Tibial nerve (tissue), 4 donors: ENCODE data around the gene ZNF318. TPM values are rescaled to one million over a fixed set of nuclear protein-coding genes. Genes with fewer than 3 reads are reported as not detected.
A peak's percentile ranks its signal among the peaks of the same experiment; 100 is the strongest.

ENCODE experiments used
- DNase-seq, 2 donors: peaks; one replicate each; pipeline ENCODE4 v3.0.0-alpha.2; 2019; ENCODE audit warnings: low spot score in 2 of 2
- H3K27ac ChIP-seq, 4 donors: fragments of 200-600 bp; sonication (generic) in 3 of 4; one replicate each; pipeline ENCODE4 v1.5.1; 2017 to 2019; ENCODE audit warnings: mild to moderate bottlenecking in 1 of 4
- H3K27me3 ChIP-seq, 2 donors: fragments of 200-600 bp; sonication (generic) in 1 of 2; one replicate each; pipeline versions ENCODE4 v1.5.1 to v1.6.0; 2017 to 2019
- H3K36me3 ChIP-seq, 3 donors: fragments of 200-600 bp; sonication (generic); one replicate each; pipeline ENCODE4 v1.5.1; 2018 to 2019
- H3K4me1 ChIP-seq, 4 donors: fragments of 200-600 bp; sonication (generic) in 3 of 4; one replicate each; pipeline ENCODE4 v1.5.1; 2017 to 2019
- H3K4me3 ChIP-seq, 4 donors: fragments of 200-600 bp; sonication (generic) in 3 of 4; one replicate each; pipeline ENCODE4 v1.5.1; 2017 to 2019; ENCODE audit warnings: mild to moderate bottlenecking in 1 of 4, moderate library complexity in 1 of 4
- H3K9me3 ChIP-seq, 4 donors: fragments of 200-600 bp; sonication (generic) in 3 of 4; one replicate each; pipeline ENCODE4 v1.5.1; 2017 to 2019
- EP300 ChIP-seq, 2 donors: sonication (generic); formaldehyde crosslinking; IDR thresholded peaks; one replicate each; pipeline ENCODE4 v1.6.1; 2017; ENCODE audit warnings: antibody characterized with exemption in 2 of 2, mild to moderate bottlenecking in 1 of 2
- POLR2A ChIP-seq, 2 donors: fragments of 450-650 bp; IDR thresholded peaks; one replicate each; pipeline ENCODE4 v1.6.1; 2017; ENCODE audit warnings: antibody characterized with exemption in 2 of 2, mild to moderate bottlenecking in 2 of 2, moderate library complexity in 2 of 2
- WGBS, 2 donors: methylation state at CpG; one replicate each; pipeline ENCODE4 v1.1.5; 2018; 5-methylcytosine and 5-hydroxymethylcytosine counted together
- total RNA-seq, 4 donors: library from RNA; depleted of rRNA; stranded (reverse); fragments of >200 nt; gene quantifications; one replicate each; pipeline ENCODE4 v1.1.0, GENCODE V29; 2016
- TF ChIP-seq, protein P1 (sequence below), 5 experiments: fragments of 200-600 bp in 3 of 5; fragments of 450-650 bp in 2 of 5; sonication (generic) in 3 of 5; IDR thresholded peaks; one replicate each; pipeline ENCODE4 v1.5.1; 2016 to 2019; ENCODE audit warnings: antibody characterized with exemption in 5 of 5, mild to moderate bottlenecking in 3 of 5, moderate library complexity in 2 of 5

ZNF318 gene
- total RNA-seq, 4 donors from 2014 or later, result 18.4 to 26.4 (median 22.9) TPM

- peaks cover 0 to 3% (median 0%) of the 10 kb centered on the region in 3 donors for H3K36me3 ChIP-seq
- no peaks in the 10 kb centered on the region for H3K9me3 ChIP-seq
- no peak for DNase-seq
- no peak overlapping the region for H3K4me3 ChIP-seq
- H3K27ac ChIP-seq, result no peak overlapping the region
- TF ChIP-seq POLR2A (IDR thresholded peaks at IDR 0.05) (no peak), EP300 (IDR thresholded peaks at IDR 0.05) (no peak)
- TF ChIP-seq, protein P1, sequence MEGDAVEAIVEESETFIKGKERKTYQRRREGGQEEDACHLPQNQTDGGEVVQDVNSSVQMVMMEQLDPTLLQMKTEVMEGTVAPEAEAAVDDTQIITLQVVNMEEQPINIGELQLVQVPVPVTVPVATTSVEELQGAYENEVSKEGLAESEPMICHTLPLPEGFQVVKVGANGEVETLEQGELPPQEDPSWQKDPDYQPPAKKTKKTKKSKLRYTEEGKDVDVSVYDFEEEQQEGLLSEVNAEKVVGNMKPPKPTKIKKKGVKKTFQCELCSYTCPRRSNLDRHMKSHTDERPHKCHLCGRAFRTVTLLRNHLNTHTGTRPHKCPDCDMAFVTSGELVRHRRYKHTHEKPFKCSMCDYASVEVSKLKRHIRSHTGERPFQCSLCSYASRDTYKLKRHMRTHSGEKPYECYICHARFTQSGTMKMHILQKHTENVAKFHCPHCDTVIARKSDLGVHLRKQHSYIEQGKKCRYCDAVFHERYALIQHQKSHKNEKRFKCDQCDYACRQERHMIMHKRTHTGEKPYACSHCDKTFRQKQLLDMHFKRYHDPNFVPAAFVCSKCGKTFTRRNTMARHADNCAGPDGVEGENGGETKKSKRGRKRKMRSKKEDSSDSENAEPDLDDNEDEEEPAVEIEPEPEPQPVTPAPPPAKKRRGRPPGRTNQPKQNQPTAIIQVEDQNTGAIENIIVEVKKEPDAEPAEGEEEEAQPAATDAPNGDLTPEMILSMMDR (IDR thresholded peaks at IDR 0.05), result no peak
- H3K4me1 ChIP-seq, result peaks cover 0 to 13% (median 3%) of the 10 kb centered on the region in 4 donors
- H3K27me3 ChIP-seq, result peaks cover 0 to 27% of the 10 kb centered on the region in 2 donors
- 80 to 95% methylated on average over 2 of the region's 2 CpGs for WGBS, 2 donors
These were observed 59.3 kb downstream of the ZNF318 start for GRCh38 chr6:43310134-43310533.

GRCh38 chr6:43308990-43309477, 60.4 kb downstream of the ZNF318 start:
- TF ChIP-seq EP300 (IDR thresholded peaks at IDR 0.05) (no peak), POLR2A (IDR thresholded peaks at IDR 0.05) (no peak)
- TF ChIP-seq, protein P1 (IDR thresholded peaks at IDR 0.05), result no peak
- no peak overlapping the region for H3K27ac ChIP-seq
- H3K9me3 ChIP-seq, result no peaks in the 10 kb centered on the region
- peaks cover 0 to 27% of the 10 kb centered on the region in 2 donors for H3K27me3 ChIP-seq
- DNase-seq, result no peak
- H3K4me1 ChIP-seq, result peaks cover 0 to 13% (median 3%) of the 10 kb centered on the region in 4 donors
- 31 to 42% methylated on average over 8 to 9 of the region's 9 CpGs for WGBS, 2 donors
- H3K36me3 ChIP-seq, result no peaks in the 10 kb centered on the region
- H3K4me3 ChIP-seq, result peak overlapping the region in 2 of 4 donors; percentile 35 to 41

DNA sequence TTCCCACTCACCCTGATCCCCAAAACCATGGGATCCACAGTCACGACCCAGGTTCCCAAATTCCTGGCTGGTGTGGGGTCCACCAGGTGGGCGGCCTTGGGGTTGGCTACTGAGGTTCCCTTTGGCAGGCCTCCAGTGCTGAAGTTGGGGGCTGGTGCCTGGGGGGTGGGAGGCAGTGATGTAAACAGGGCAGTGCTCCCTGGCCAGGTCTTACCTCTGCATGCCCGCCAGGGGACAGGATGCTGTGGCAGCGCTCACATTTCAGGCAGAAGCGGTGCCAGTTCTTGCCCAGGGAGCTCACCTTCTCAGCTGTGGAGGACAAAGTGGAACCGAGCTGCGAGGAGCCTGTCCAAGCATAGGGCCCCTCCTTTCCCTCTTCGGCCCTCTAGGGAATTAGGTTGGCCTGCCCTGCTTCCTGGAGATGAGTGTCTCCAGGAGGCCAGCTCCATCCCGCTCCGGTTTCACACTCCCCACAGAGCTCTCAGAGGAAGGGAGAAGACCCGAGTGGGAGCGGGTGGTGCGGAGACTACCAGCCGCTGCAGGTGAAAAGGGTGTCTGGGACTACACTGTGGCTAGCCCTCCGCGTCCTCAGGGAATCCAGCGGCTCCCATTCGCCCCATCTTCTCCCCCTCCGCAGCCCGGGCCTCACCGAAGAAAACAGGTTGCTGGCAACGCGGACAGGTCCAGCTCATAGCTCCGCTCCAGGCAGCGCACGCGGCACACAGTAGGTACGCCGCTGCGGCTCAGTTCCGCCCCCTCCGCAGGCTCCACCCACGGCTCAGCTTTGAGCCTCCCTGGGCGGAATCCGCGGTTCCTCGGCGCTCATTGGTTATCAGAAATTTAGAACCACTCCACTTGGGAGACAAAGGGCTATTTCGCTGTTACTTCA, 61.1 kb downstream of the ZNF318 start, which contains the start of gene CRIP3:
Gene CRIP3, minus strand, starts transcription at position 726 of the 889 bp plus-strand sequence. Its CDS starts 34 bp downstream, at position 692.
- Histone ChIP-seq H3K27ac (no peak within 1 kb of the TSS), H3K9me3 (no peaks in the 10 kb centered on the region), H3K4me1 (peaks cover 0 to 13% (median 3%) of the 10 kb centered on the region in 4 donors), H3K4me3 (peak within 1 kb of the TSS in 2 of 4 donors; percentile 35 to 41), H3K36me3 (no peaks in the 10 kb centered on the region), H3K27me3 (peaks cover 0 to 27% of the 10 kb centered on the region in 2 donors)
- DNase-seq, result no peak
- WGBS, 2 donors, result 10 to 14% methylated on average over 28 to 38 of the region's 39 CpGs
- TF ChIP-seq EP300 (IDR thresholded peaks at IDR 0.05), result no peak
- TF ChIP-seq, protein P1 (IDR thresholded peaks at IDR 0.05), result peak in 1 of 5 experiments; percentile 17

- no peak overlapping the region for H3K4me3 ChIP-seq
- TF ChIP-seq EP300 (IDR thresholded peaks at IDR 0.05) (no peak), POLR2A (IDR thresholded peaks at IDR 0.05) (no peak)
- TF ChIP-seq, protein P1 (IDR thresholded peaks at IDR 0.05), result no peak
- peaks cover 0 to 27% of the 10 kb centered on the region in 2 donors for H3K27me3 ChIP-seq
- 73 to 83% methylated on average over 4 to 5 of the region's 5 CpGs for WGBS, 2 donors
- H3K9me3 ChIP-seq, result no peaks in the 10 kb centered on the region
- H3K36me3 ChIP-seq, result no peaks in the 10 kb centered on the region
- peaks cover 0 to 13% (median 3%) of the 10 kb centered on the region in 4 donors for H3K4me1 ChIP-seq
- no peak overlapping the region for H3K27ac ChIP-seq
- DNase-seq, result no peak
These were observed 61.9 kb downstream of the ZNF318 start for GRCh38 chr6:43307451-43308100.
